CD14-positive monocyte (primary cell): ENCODE data around the gene LPXN. TPM values are rescaled to one million over a fixed set of nuclear protein-coding genes. Genes with fewer than 3 reads are reported as not detected.

Source experiments
- DNase-seq, 3 donors: peaks; one replicate each; pipeline ENCODE4 v3.0.0-alpha.2; 2011 to 2022
- H2AFZ ChIP-seq: 2 replicates; pipeline ENCODE4 v1.6.0; 2012; ENCODE audit warnings: mild to moderate bottlenecking, low read depth, low read length, inconsistent platforms; ENCODE audit not compliant: insufficient read depth, poor library complexity, severe bottlenecking
- H3K27ac ChIP-seq, 2 donors: 1 replicate in 1 of 2; 2 replicates in 1 of 2; pipeline ENCODE4 v1.5.1; 2012 to 2013; ENCODE audit warnings: low read length in 2 of 2, control low read depth in 1 of 2, inconsistent platforms in 1 of 2, low read depth in 1 of 2, mild to moderate bottlenecking in 1 of 2
- H3K27me3 ChIP-seq, 2 donors: one replicate each; pipeline versions ENCODE4 v1.6.0 to v1.6.1; 2011 to 2013; ENCODE audit warnings: low read length in 2 of 2; ENCODE audit not compliant: control insufficient read depth in 2 of 2, insufficient read depth in 2 of 2
- H3K36me3 ChIP-seq, 2 donors: replicated peaks in 1 of 2; 1 replicate in 1 of 2; 2 replicates in 1 of 2; pipeline versions ENCODE4 v1.5.1 to v1.6.1; 2012 to 2013; ENCODE audit warnings: low read length in 2 of 2, control low read depth in 1 of 2, inconsistent platforms in 1 of 2, mild to moderate bottlenecking in 1 of 2; ENCODE audit not compliant: insufficient read depth in 2 of 2, control insufficient read depth in 1 of 2
- H3K4me1 ChIP-seq, 2 donors: 1 replicate in 1 of 2; 2 replicates in 1 of 2; pipeline versions ENCODE4 v1.5.1 to v1.6.1; 2012 to 2013; ENCODE audit warnings: low read length in 2 of 2, control low read depth in 1 of 2, inconsistent platforms in 1 of 2, mild to moderate bottlenecking in 1 of 2, moderate library complexity in 1 of 2; ENCODE audit not compliant: insufficient read depth in 2 of 2, control insufficient read depth in 1 of 2
- H3K4me2 ChIP-seq: replicated peaks from 2 replicates; pipeline ENCODE3; 2012; ENCODE audit warnings: low read length, moderate library complexity, mild to moderate bottlenecking; ENCODE audit not compliant: poor library complexity, severe bottlenecking; ENCODE audit errors: extremely low read depth
- H3K4me3 ChIP-seq, 3 experiments: fragments of 200-600 bp in 1 of 3; sonication (generic) in 1 of 3; replicated peaks in 1 of 3; 1 replicate in 2 of 3; 2 replicates in 1 of 3; pipeline ENCODE4 v1.5.1; 2011 to 2013; ENCODE audit warnings: low read length in 3 of 3, mild to moderate bottlenecking in 3 of 3, control low read depth in 2 of 3, low read depth in 2 of 3, inconsistent platforms in 1 of 3, moderate library complexity in 1 of 3
- H3K79me2 ChIP-seq: 2 replicates; pipeline ENCODE4 v1.6.0; 2012; ENCODE audit warnings: mild to moderate bottlenecking, control low read depth, inconsistent platforms, low read length, moderate library complexity; ENCODE audit not compliant: insufficient read depth
- H3K9ac ChIP-seq: 2 replicates; pipeline ENCODE4 v1.6.0; 2017; ENCODE audit warnings: low read length, mild to moderate bottlenecking; ENCODE audit not compliant: insufficient read depth, poor library complexity, severe bottlenecking
- H3K9me3 ChIP-seq, 2 donors: replicated peaks in 1 of 2; 1 replicate in 1 of 2; 2 replicates in 1 of 2; pipeline versions ENCODE4 v1.5.1 to v1.6.1; 2012 to 2013; ENCODE audit warnings: low read length in 2 of 2, control low read depth in 1 of 2; ENCODE audit not compliant: control insufficient read depth in 1 of 2, insufficient read depth in 1 of 2
- H4K20me1 ChIP-seq: 2 replicates; pipeline ENCODE4 v1.6.0; 2012; ENCODE audit warnings: mild to moderate bottlenecking, low read length, control low read depth, moderate library complexity; ENCODE audit not compliant: insufficient read depth
- H3K27ac Mint-ChIP-seq, 7 donors: one replicate each; pipeline ENCODE4 v1.8.0; 2020; ENCODE audit warnings: mild to moderate bottlenecking in 7 of 7, mixed read lengths in 7 of 7, moderate library complexity in 6 of 7, inconsistent platforms in 2 of 7
- H3K27me3 Mint-ChIP-seq, 3 donors: one replicate each; pipeline ENCODE4 v1.8.0; 2021 to 2022; ENCODE audit warnings: low read depth in 3 of 3, mild to moderate bottlenecking in 3 of 3, mixed read lengths in 3 of 3, moderate library complexity in 3 of 3, inconsistent platforms in 1 of 3
- H3K36me3 Mint-ChIP-seq, 2 donors: one replicate each; pipeline ENCODE4 v1.8.0; 2020; ENCODE audit warnings: mixed read lengths in 2 of 2, inconsistent platforms in 1 of 2, mild to moderate bottlenecking in 1 of 2
- H3K4me1 Mint-ChIP-seq: one replicate; pipeline ENCODE4 v1.8.0; 2020; ENCODE audit warnings: mild to moderate bottlenecking, mixed read lengths
- H3K4me3 Mint-ChIP-seq, 2 donors: one replicate each; pipeline ENCODE4 v1.8.0; 2020; ENCODE audit warnings: mild to moderate bottlenecking in 2 of 2, mixed read lengths in 2 of 2, moderate library complexity in 1 of 2
- H3K9me3 Mint-ChIP-seq, 7 donors: one replicate each; pipeline ENCODE4 v1.8.0; 2020 to 2022; ENCODE audit warnings: mixed read lengths in 7 of 7, mild to moderate bottlenecking in 6 of 7, moderate library complexity in 6 of 7, inconsistent platforms in 2 of 7
- CTCF ChIP-seq: fragments of 200-600 bp; IDR thresholded peaks from one replicate; pipeline ENCODE4 v1.8.0; 2022; ENCODE audit warnings: antibody characterized with exemption, mild to moderate bottlenecking
- WGBS: methylation state at CpG from one replicate; pipeline ENCODE4 v1.1.5; 2013; ENCODE audit warnings: missing lambda C conversion rate; ENCODE audit not compliant: insufficient coverage; 5-methylcytosine and 5-hydroxymethylcytosine counted together
- intact Hi-C, 2 donors: fragments of 100-400 bp; cut with micrococcal nuclease; formaldehyde crosslinking; loops; one replicate each; pipeline versions ENCODE4 v1.15.0 to v1.15.1; 2023
- polyA plus RNA-seq, 3 donors: library from polyadenylated mRNA; depleted of rRNA in 1 of 3; unstranded in 2 of 3; stranded (reverse) in 1 of 3; fragments of 300-500 nt in 2 of 3; fragments of >200 nt in 1 of 3; fragmentation: Illumina TruSeq in 2 of 3; gene quantifications; 1 replicate in 2 of 3; 2 replicates in 1 of 3; pipeline ENCODE4 v1.2.3, GENCODE V29; 2012 to 2021

Gene LPXN
- polyA plus RNA-seq, 3 donors: 81.3 to 133 (median 101) TPM

GRCh38 chr11:58578136-58578634 is 2.5 kb upstream of the LPXN start:
- Mint-ChIP-seq H3K4me3 (peak overlapping the region; percentile 99 to 100), H3K27me3 (peaks cover 0 to 2% (median 0%) of the 10 kb centered on the region in 3 donors), H3K36me3 (peaks cover 2 to 4% of the 10 kb centered on the region in 2 donors), H3K9me3 (peaks cover 0 to 2% (median 0%) of the 10 kb centered on the region in 7 donors), H3K4me1 (peaks cover 68% of the 10 kb centered on the region), H3K27ac (peak overlapping the region; percentile 100)
- no peaks in the 10 kb centered on the region for H3K27me3 ChIP-seq
- H3K9me3 ChIP-seq: no peaks in the 10 kb centered on the region
- peaks cover 72% of the 10 kb centered on the region for H3K79me2 ChIP-seq
- peak overlapping the region; percentile 100 for H3K27ac ChIP-seq
- peaks cover 66 to 79% of the 10 kb centered on the region in 2 donors for H3K4me1 ChIP-seq
- peak; percentile 90 to 93 (median 92) for DNase-seq
- TF ChIP-seq CTCF: no peak
- peaks cover 43% of the 10 kb centered on the region for H4K20me1 ChIP-seq
- intact Hi-C loops: loop anchor here in 1 of 2 donors (5.0 to 10.0 kb wide), 5 partner anchors 567 to 1039 kb away; partner anchors contain the start of genes FAM111A, MPEG1, OSBP and ZDHHC5
- no peaks in the 10 kb centered on the region for H3K36me3 ChIP-seq
- WGBS: 0% methylated on average over 24 of the region's 33 CpGs
- H3K4me3 ChIP-seq: peak overlapping the region; percentile 48 to 99 (median 75)
- H3K9ac ChIP-seq: peak overlapping the region; percentile 98
- H3K4me2 ChIP-seq: peak overlapping the region; percentile 71
- no peak overlapping the region for H2AFZ ChIP-seq

GRCh38 chr11:58577555-58578135 is 2.0 kb upstream of the LPXN start:
- Histone ChIP-seq H3K4me2 (peak overlapping the region; percentile 71), H4K20me1 (peaks cover 42% of the 10 kb centered on the region), H3K79me2 (peaks cover 72% of the 10 kb centered on the region), H3K4me1 (peaks cover 72 to 79% of the 10 kb centered on the region in 2 donors), H3K9ac (peak overlapping the region; percentile 98), H3K4me3 (peak overlapping the region; percentile 48 to 99 (median 75)), H3K27ac (peak overlapping the region; percentile 100), H3K36me3 (no peaks in the 10 kb centered on the region), H2AFZ (no peak overlapping the region), H3K27me3 (no peaks in the 10 kb centered on the region), H3K9me3 (no peaks in the 10 kb centered on the region)
- Mint-ChIP-seq H3K4me1 (peaks cover 66% of the 10 kb centered on the region), H3K9me3 (peaks cover 0 to 2% (median 0%) of the 10 kb centered on the region in 7 donors), H3K4me3 (peak overlapping the region; percentile 99 to 100), H3K36me3 (peaks cover 2 to 4% of the 10 kb centered on the region in 2 donors), H3K27ac (peak overlapping the region; percentile 100), H3K27me3 (peaks cover 0 to 2% (median 0%) of the 10 kb centered on the region in 3 donors)
- WGBS: 0% methylated on average over 16 of the region's 21 CpGs
- intact Hi-C loops: loop anchor here in 1 of 2 donors (5.0 to 10.0 kb wide), 5 partner anchors 567 to 1040 kb away; partner anchors contain the start of genes FAM111A, MPEG1, OSBP and ZDHHC5
- no peak for TF ChIP-seq CTCF
- peak; percentile 94 to 99 (median 98) for DNase-seq
